Left ventricle myocardium inferior (tissue), 1 donor: ENCODE results near the gene TMEM120B. TPM values are rescaled to one million over a fixed set of nuclear protein-coding genes. Genes with fewer than 3 reads are reported as not detected.
"Not testable (repeated sequence)": the region's sequence is repeated elsewhere in the genome, so short reads cannot be mapped to it uniquely, and the experiment has no call there.

Experiments used
- DNase-seq: peaks from one replicate; pipeline ENCODE4 v3.0.0-alpha.2; 2020
- H3K27ac ChIP-seq: fragments of 200-600 bp; replicated peaks from 2 replicates; pipeline ENCODE4 v1.8.0; 2021
- H3K27me3 ChIP-seq: fragments of 200-600 bp; 2 replicates; pipeline ENCODE4 v1.8.0; 2021; ENCODE audit warnings: low read depth
- H3K36me3 ChIP-seq: fragments of 200-600 bp; 2 replicates; pipeline ENCODE4 v1.8.0; 2021
- H3K4me1 ChIP-seq: fragments of 200-600 bp; 2 replicates; pipeline ENCODE4 v1.8.0; 2021
- H3K4me3 ChIP-seq: fragments of 200-600 bp; 2 replicates; pipeline ENCODE4 v1.8.0; 2021; ENCODE audit warnings: mild to moderate bottlenecking, moderate library complexity
- H3K9me3 ChIP-seq: fragments of 200-600 bp; replicated peaks from 2 replicates; pipeline ENCODE4 v1.8.0; 2021
- CTCF ChIP-seq: fragments of 200-600 bp; IDR thresholded peaks from 2 replicates; pipeline ENCODE4 v1.8.0; 2021; ENCODE audit warnings: antibody characterized with exemption, mild to moderate bottlenecking, borderline replicate concordance
- intact Hi-C: fragments of 100-400 bp; cut with micrococcal nuclease; formaldehyde crosslinking; loops from one replicate; pipeline ENCODE4 v1.11.0; 2022
- total RNA-seq: library from RNA; stranded (reverse); fragmentation: NEBNext Ultra II Directional; extraction: Animal tissue kit (Norgen Biotek cat#: 25700); gene quantifications from one replicate; pipeline ENCODE4 v1.2.1, GENCODE V29; 2021
- donor health status: DM: no; HTN: yes; CAD: no; lungs with severe emphysema.

The TMEM120B gene
- total RNA-seq, 1 donor from 2014 or later: 9.2 TPM

GRCh38 chr12:121754836-121755235, 42.3 kb downstream of the TMEM120B start:
- intact Hi-C loops: no loop called here
- Histone ChIP-seq H3K9me3 (no peaks in the 10 kb centered on the region), H3K27ac (peak overlapping the region; percentile 85), H3K4me3 (no peak overlapping the region), H3K27me3 (no peaks in the 10 kb centered on the region), H3K36me3 (peaks cover 8% of the 10 kb centered on the region), H3K4me1 (peaks cover 31% of the 10 kb centered on the region)
- DNase-seq: no peak
- TF ChIP-seq CTCF: no peak

GRCh38 chr12:121755591-121755990, 43.0 kb downstream of the TMEM120B start:
- peaks cover 31% of the 10 kb centered on the region for H3K4me1 ChIP-seq
- no peak overlapping the region for H3K27ac ChIP-seq
- no peak for TF ChIP-seq CTCF
- H3K36me3 ChIP-seq: peaks cover 8% of the 10 kb centered on the region
- H3K27me3 ChIP-seq: no peaks in the 10 kb centered on the region
- H3K9me3 ChIP-seq: no peaks in the 10 kb centered on the region
- no peak for DNase-seq
- intact Hi-C loops: no loop called here
- no peak overlapping the region for H3K4me3 ChIP-seq

GRCh38 chr12:121758536-121758935, 46.0 kb downstream of the TMEM120B start:
- H3K36me3 ChIP-seq, H3K9me3 ChIP-seq, H3K27ac ChIP-seq, intact Hi-C loops, DNase-seq, H3K27me3 ChIP-seq, H3K4me3 ChIP-seq: not testable (repeated sequence)
- peaks cover 37% of the 10 kb centered on the region for H3K4me1 ChIP-seq

- TF ChIP-seq CTCF: no peak
- peak overlapping the region; percentile 23 for H3K4me3 ChIP-seq
- intact Hi-C loops: no loop called here
- H3K9me3 ChIP-seq: no peaks in the 10 kb centered on the region
- peaks cover 33% of the 10 kb centered on the region for H3K4me1 ChIP-seq
- DNase-seq: no peak
- H3K27ac ChIP-seq: peak overlapping the region; percentile 84
- no peaks in the 10 kb centered on the region for H3K36me3 ChIP-seq
- H3K27me3 ChIP-seq: no peaks in the 10 kb centered on the region
These were observed 49.7 kb downstream of the TMEM120B start for GRCh38 chr12:121762269-121762668.

- intact Hi-C loops: no loop called here
- Histone ChIP-seq H3K9me3 (no peaks in the 10 kb centered on the region), H3K27ac (no peak overlapping the region), H3K4me1 (peaks cover 57% of the 10 kb centered on the region), H3K27me3 (no peaks in the 10 kb centered on the region), H3K4me3 (no peak overlapping the region), H3K36me3 (no peaks in the 10 kb centered on the region)
- no peak for TF ChIP-seq CTCF
- DNase-seq: no peak
These were observed 52.3 kb downstream of the TMEM120B start for GRCh38 chr12:121764808-121765207.

GRCh38 chr12:121765573-121765972, 53.0 kb downstream of the TMEM120B start:
- peaks cover 65% of the 10 kb centered on the region for H3K4me1 ChIP-seq
- intact Hi-C loops: no loop called here

More at GRCh38 chr12:121765573-121765972, 53.0 kb downstream of the TMEM120B start:
- Histone ChIP-seq H3K27ac (no peak overlapping the region), H3K4me3 (no peak overlapping the region), H3K36me3 (no peaks in the 10 kb centered on the region), H3K27me3 (no peaks in the 10 kb centered on the region), H3K9me3 (no peaks in the 10 kb centered on the region)
- DNase-seq: no peak
- TF ChIP-seq CTCF: no peak
